ENCODE data around the gene MAGI2.

Gene MAGI2

DNA sequence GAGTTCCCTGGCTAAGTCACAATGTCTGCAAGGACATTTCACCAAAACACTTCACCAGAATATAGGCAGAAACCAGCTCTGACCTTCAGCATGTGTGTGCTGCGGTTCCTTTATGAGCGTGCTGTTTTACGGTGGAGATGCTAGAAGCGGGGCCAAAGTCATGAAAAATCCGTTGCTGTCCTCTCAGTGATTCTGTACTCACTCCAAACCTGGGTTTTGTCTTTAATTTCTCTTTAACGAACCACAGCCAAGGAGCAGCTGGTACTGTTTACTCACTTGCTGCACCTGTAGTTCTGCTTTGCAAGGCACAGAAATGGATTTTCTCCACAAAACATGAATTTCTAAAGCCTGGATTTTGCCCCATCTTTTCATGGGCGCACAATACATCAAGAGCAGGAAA lies 1015.0 kb downstream of the MAGI2 start:
- no peak for TF ChIP-seq EZH2phosphoT487 (conservative IDR thresholded peaks at IDR 0.05; ENCODE audit: low read length)
- TF ChIP-seq, protein P1, sequence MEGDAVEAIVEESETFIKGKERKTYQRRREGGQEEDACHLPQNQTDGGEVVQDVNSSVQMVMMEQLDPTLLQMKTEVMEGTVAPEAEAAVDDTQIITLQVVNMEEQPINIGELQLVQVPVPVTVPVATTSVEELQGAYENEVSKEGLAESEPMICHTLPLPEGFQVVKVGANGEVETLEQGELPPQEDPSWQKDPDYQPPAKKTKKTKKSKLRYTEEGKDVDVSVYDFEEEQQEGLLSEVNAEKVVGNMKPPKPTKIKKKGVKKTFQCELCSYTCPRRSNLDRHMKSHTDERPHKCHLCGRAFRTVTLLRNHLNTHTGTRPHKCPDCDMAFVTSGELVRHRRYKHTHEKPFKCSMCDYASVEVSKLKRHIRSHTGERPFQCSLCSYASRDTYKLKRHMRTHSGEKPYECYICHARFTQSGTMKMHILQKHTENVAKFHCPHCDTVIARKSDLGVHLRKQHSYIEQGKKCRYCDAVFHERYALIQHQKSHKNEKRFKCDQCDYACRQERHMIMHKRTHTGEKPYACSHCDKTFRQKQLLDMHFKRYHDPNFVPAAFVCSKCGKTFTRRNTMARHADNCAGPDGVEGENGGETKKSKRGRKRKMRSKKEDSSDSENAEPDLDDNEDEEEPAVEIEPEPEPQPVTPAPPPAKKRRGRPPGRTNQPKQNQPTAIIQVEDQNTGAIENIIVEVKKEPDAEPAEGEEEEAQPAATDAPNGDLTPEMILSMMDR (IDR thresholded peaks at IDR 0.05; ENCODE audit: insufficient read depth, low read length, poor library complexity, severe bottlenecking), result no peak
- no peak overlapping the region for H3K4me2 ChIP-seq (ENCODE audit: low read depth, low read length, poor library complexity, severe bottlenecking)
- no peaks in the 10 kb centered on the region for H3K27me3 ChIP-seq (ENCODE audit: low read length)

DNA sequence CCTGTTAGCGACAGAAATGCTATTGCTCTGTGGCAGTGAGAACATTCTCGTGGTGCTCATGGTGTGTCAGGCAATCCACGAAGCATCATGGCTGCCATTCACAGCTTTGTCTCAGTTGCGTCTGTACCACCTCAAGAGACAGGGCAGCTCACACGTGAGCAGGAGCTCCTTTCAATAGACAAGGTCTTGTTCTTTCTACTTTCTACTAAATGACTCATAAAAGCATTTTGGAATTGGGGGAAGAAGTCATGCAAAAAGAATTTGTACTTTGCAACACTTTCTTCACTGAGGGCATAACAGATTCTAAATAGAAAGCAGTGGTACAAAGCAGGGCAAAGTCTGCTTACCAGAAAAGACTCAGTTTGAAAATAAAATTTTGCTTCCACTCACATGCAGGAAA lies 1016.3 kb downstream of the MAGI2 start:
- Histone ChIP-seq H3K79me2 (ENCODE audit: insufficient read depth, low read length) (no peaks in the 10 kb centered on the region), H3K27ac (ENCODE audit: low read depth, low read length) (no peak overlapping the region), H3K4me2 (ENCODE audit: low read depth, low read length, poor library complexity, severe bottlenecking) (no peak overlapping the region), H3K36me3 (ENCODE audit: low read length) (no peaks in the 10 kb centered on the region), H3K4me3 (ENCODE audit: insufficient read depth, low read length, poor library complexity, severe bottlenecking) (no peak overlapping the region), H3K9ac (ENCODE audit: low read length) (no peak overlapping the region), H4K20me1 (ENCODE audit: low read depth, low read length) (no peaks in the 10 kb centered on the region), H3K9me3 (ENCODE audit: insufficient read depth, low read length) (no peaks in the 10 kb centered on the region), H2AFZ (ENCODE audit: low read depth, low read length, severe bottlenecking) (no peak overlapping the region), H3F3A (ENCODE audit: insufficient read depth) (no peaks in the 10 kb centered on the region), H3K27me3 (ENCODE audit: low read length) (no peaks in the 10 kb centered on the region), H3K9me2 (replicated peaks; ENCODE audit: insufficient read depth, low read length) (no peaks in the 10 kb centered on the region)
- TF ChIP-seq, protein P1 (IDR thresholded peaks at IDR 0.05; ENCODE audit: insufficient read depth, low read length, poor library complexity, severe bottlenecking), result no peak
- no peak for TF ChIP-seq EZH2phosphoT487 (conservative IDR thresholded peaks at IDR 0.05; ENCODE audit: low read length)

More for the DNA sequence above, 1015.0 kb downstream of the MAGI2 start:
- H2AFZ ChIP-seq (ENCODE audit: low read depth, low read length, severe bottlenecking), result no peak overlapping the region
- no peaks in the 10 kb centered on the region for H3K36me3 ChIP-seq (ENCODE audit: low read length)
- H3F3A ChIP-seq (ENCODE audit: insufficient read depth), result no peaks in the 10 kb centered on the region
- no peaks in the 10 kb centered on the region for H4K20me1 ChIP-seq (ENCODE audit: low read depth, low read length)
- no peak overlapping the region for H3K4me3 ChIP-seq (ENCODE audit: insufficient read depth, low read length, poor library complexity, severe bottlenecking)
- H3K9me2 ChIP-seq (replicated peaks; ENCODE audit: insufficient read depth, low read length), result no peaks in the 10 kb centered on the region
- no peak overlapping the region for H3K27ac ChIP-seq (ENCODE audit: low read depth, low read length)
- H3K79me2 ChIP-seq (ENCODE audit: insufficient read depth, low read length), result no peaks in the 10 kb centered on the region
- no peaks in the 10 kb centered on the region for H3K9me3 ChIP-seq (ENCODE audit: insufficient read depth, low read length)
- no peak overlapping the region for H3K9ac ChIP-seq (ENCODE audit: low read length)

DNA sequence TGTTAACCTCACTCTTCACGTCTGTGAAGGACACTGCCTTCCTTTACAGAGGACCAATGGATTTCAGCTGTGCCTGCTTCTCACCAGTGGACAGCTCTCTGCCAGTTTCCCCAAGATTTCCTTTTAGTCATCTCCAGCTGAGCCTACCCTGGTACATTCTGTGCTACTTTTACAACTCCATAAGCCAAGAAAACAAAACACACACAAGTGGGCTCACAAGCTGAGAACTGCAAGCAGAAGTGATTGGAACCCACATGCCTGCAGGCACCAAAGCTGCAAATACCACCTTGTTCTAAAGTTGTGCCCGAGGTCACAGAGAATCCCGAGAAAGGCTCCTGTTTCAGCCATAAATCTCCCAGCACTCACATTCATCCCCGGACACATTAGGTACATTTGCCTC lies 1018.1 kb downstream of the MAGI2 start:
- Histone ChIP-seq H3K4me3 (ENCODE audit: insufficient read depth, low read length, poor library complexity, severe bottlenecking) (no peak overlapping the region), H3F3A (ENCODE audit: insufficient read depth) (no peaks in the 10 kb centered on the region)

More for the DNA sequence above, 1018.1 kb downstream of the MAGI2 start:
- Histone ChIP-seq H3K9me2 (replicated peaks; ENCODE audit: insufficient read depth, low read length) (no peaks in the 10 kb centered on the region), H3K79me2 (ENCODE audit: insufficient read depth, low read length) (no peaks in the 10 kb centered on the region), H3K9ac (ENCODE audit: low read length) (no peak overlapping the region), H3K4me2 (ENCODE audit: low read depth, low read length, poor library complexity, severe bottlenecking) (no peak overlapping the region), H3K27ac (ENCODE audit: low read depth, low read length) (no peak overlapping the region), H4K20me1 (ENCODE audit: low read depth, low read length) (no peaks in the 10 kb centered on the region), H3K27me3 (ENCODE audit: low read length) (no peaks in the 10 kb centered on the region), H3K36me3 (ENCODE audit: low read length) (no peaks in the 10 kb centered on the region), H2AFZ (ENCODE audit: low read depth, low read length, severe bottlenecking) (no peak overlapping the region), H3K9me3 (ENCODE audit: insufficient read depth, low read length) (no peaks in the 10 kb centered on the region)
- TF ChIP-seq, protein P1 (IDR thresholded peaks at IDR 0.05; ENCODE audit: insufficient read depth, low read length, poor library complexity, severe bottlenecking), result no peak
- TF ChIP-seq EZH2phosphoT487 (conservative IDR thresholded peaks at IDR 0.05; ENCODE audit: low read length), result no peak
